GM18868 (cell line): ENCODE measurements around the gene CDK18.

ENCODE experiments used
- ATAC-seq: cut with Tn5 transposase; IDR thresholded peaks from one replicate; pipeline ENCODE4 v1.9.1; 2021; ENCODE audit warnings: mild to moderate bottlenecking, moderate library complexity; ENCODE audit not compliant: unreplicated experiment

The CDK18 gene

DNA sequence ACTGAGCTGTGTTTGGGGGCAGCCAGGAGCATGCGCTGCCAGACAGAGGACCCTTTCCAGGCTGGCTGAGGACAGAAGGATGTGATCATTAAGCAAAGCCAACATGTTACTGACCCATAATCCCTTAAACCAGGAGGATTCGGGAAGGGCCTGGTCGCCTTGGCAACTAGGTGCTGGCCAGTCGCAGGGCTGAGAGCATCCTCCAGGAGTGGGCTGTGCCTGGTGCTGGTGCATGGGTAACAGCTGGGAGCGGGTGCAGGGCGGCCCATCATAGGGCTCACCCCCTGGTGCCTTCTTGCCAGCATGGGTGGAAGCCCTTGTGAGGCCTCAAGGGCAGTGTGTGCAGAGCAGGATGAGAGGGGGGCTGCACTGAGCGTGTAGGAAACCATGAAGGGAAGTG, 17.2 kb downstream of the CDK18 start:
- ATAC-seq: no peak

DNA sequence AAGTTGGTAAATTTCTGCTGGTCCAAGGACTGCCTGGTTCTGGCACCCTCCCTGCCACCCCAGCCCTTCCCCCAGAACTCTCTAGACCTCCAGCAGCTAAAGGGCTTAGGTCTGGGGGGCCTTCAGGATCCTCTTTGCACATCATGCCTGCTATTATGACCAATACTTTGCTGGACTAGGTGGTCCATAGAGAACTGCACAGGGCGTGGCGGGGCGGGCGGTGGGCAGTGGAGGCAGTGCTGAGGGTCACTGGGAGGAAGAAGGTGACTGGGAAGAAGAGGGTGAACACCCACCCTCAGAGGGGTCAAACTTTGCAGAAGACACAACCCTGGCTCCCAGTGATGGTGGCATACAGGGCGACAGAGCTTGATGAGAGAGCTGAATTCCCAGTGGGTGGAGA, 18.2 kb downstream of the CDK18 start:
- no peak for ATAC-seq

GRCh38 chr1:205523261-205523890, 18.9 kb downstream of the CDK18 start:
- ATAC-seq: no peak

- no peak for ATAC-seq
Measured at GRCh38 chr1:205523891-205524793, 19.7 kb downstream of the CDK18 start.

- no peak for ATAC-seq
Measured at GRCh38 chr1:205524794-205525101, 20.3 kb downstream of the CDK18 start.

GRCh38 chr1:205525495-205526285, 21.2 kb downstream of the CDK18 start:
- ATAC-seq: no peak

DNA sequence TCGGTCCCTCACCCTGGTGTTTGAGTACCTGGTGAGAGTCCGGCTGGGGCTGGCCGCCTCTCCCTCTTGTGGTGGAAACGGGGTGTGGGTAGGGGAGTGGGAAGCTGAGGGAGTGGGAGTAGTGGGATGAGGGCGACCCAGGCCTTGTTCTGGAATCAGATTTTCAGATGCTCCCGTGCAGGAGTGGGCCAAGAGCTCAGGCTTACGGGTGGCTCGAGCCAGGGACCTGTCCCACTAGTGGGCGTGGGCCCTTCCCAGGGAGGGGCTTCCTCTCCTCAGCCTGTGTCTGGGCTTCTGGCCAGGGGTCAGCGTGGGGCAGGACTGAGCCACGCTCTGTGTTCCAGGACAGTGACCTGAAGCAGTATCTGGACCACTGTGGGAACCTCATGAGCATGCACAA, 22.0 kb downstream of the CDK18 start:
- ATAC-seq: no peak

DNA sequence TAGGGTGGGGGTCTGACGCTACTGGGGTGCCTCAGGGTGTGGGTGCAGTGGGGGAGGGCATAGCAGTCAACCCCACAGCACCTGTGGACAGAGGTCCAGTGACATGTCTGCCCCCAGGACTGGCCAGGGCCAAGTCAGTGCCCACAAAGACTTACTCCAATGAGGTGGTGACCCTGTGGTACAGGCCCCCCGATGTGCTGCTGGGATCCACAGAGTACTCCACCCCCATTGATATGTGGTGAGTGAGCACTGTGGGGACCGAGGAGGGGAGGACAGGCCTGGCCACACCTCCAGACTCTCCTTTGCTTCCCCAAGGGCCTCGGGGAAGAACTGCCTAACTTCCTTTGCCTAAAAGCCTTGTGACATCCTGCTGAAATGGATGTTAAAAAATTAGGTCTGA, 23.5 kb downstream of the CDK18 start:
- no peak for ATAC-seq

GRCh38 chr1:205528446-205528886, 24.0 kb downstream of the CDK18 start:
- no peak for ATAC-seq

- no peak for ATAC-seq
Measured at GRCh38 chr1:205528887-205529825, 24.7 kb downstream of the CDK18 start.

- no peak for ATAC-seq
Measured at GRCh38 chr1:205530116-205530515, 25.6 kb downstream of the CDK18 start.

- no peak for ATAC-seq
Measured at GRCh38 chr1:205531191-205532025, 26.9 kb downstream of the CDK18 start.

DNA sequence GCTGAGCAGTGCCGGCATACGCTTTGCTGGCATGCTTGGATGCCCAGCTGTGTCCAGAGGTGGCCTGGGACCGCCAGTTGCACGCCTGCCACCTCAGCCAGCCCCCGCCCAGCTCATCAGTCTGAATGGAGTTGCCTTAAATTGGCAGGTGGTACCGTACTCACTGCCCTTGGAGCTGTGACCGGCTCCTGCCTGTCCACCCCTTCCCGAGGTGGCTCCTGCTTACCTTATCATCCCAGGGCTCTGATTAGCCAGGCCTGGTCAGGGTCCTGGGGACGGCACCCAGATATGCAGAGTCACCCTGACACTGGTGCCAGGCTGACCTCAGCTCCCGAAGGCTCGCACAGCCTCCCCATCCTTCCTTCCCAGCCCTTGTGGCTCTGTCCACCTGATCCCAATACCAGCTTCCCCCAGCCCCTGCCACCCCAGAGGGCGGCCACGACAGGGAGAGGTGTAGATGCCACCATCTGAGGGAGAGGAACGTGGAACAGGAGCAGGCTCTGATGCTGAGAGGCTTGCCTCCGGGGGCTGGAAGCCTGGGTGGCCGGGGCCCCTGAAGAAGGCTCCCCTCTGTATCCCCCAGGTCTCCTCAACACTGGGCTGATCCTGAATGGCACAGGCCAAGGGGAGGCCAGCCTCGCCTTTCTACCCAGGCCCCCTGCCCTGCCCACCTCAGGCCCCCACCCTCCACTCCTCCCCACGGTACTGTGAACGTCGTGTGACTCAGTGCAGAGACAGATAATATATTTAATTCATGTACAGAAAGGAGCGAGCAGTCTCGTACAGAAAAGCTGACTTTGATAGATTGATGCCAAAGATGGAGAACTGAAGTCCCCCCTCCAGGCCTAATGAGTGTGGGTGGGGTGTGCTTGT, 27.8 kb downstream of the CDK18 start:
- ATAC-seq: no peak

GRCh38 chr1:205532996-205533735, 28.7 kb downstream of the CDK18 start:
- ATAC-seq: no peak

DNA sequence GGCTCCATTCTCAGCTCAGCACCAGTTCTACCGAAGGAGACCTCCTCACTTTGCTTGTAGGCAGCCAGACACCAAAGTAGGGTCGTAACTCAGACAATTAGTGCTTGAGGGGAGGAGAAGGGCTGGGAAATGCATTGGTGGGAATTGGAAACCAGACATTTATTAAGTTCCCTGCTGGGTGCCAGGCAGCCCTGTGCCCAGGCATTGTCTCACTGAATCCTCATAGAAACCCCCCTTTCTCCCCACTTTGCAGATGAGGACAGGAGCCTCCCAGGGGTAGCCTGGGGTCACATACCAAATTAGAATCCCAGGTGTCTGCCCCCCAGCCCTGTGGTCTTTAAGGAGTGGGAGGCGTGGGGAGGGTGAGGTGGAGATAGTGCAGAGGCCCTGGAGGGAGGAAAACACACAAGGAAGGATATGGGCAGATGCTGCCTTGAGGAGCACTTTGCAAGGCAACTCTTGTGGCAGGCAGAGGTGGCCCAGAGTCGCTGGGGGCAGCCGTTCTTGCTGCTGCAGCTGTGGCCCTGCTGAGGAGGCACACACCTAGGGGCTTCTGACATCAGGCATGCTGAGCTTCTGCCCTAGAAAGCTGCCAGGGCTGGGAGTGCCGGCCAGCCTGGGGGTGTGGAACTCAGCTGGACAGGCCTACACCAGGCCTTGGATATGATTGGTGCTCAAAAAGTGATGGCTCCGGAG, 29.4 kb downstream of the CDK18 start:
- no peak for ATAC-seq

DNA sequence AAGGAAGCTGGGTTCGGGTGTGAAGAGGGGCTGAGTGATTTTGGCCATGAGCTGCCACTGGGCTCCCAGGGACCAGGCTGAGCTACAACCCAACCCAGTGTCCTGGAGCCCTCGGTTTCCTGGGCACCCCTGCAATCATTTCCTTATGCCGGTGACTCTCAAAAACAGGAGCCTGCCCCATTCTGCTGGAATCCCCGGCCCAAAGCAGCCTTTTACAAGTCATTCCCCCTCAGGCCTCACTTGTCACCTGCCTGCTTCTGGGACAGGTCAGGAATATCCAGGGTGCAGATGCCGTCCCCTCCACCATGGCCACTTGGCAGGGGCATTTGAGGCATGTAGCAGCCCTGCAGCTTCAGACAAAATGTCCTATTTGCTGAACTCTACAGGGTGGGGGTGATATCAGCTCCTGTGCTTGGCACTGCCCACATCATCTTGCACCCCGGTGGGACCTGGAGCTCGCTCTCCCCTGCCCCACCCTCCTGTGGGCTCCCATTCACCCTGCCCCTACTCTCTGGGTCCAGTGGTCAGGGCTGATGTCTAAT, 30.0 kb downstream of the CDK18 start:
- ATAC-seq: no peak

DNA sequence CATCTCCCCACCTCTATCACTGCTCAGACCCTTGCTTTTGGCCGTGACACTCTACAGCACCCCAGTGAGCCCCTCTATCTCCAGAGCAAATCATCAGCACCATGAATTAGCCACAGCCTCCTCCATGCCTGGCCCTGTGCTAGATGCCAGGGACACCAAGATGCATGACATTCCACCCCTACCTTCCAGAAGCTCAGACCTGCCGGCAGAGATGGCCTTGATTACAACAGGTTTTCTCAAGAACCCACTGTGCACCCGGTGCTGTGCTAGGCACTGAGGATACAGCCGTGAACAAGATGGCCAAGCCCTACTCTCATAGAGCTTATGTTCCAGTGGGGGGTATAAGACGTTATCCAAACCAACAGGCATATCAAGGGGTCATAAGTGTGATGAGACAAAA, 30.6 kb downstream of the CDK18 start:
- ATAC-seq: no peak
